K562 (cell line): ENCODE measurements around the gene OSBPL7. TPM values are rescaled to one million over a fixed set of nuclear protein-coding genes. Genes with fewer than 3 reads are reported as not detected.
A peak's percentile ranks its signal among the peaks of the same experiment; 100 is the strongest.

ENCODE experiments used
- ARID2 ChIP-seq: fragments of 450-650 bp; IDR thresholded peaks from 2 replicates; pipeline ENCODE4 v1.6.1; 2017; ENCODE audit warnings: antibody characterized with exemption, mild to moderate bottlenecking
- ATF1 ChIP-seq, 2 experiments: fragments of 450-650 bp in 1 of 2; IDR thresholded peaks; 2 replicates each; pipeline ENCODE4 v1.6.1; 2016; ENCODE audit warnings: missing compliant biosample characterization in 1 of 2, missing genetic modification characterization in 1 of 2
- ATF4 ChIP-seq: fragments of 450-650 bp; formaldehyde crosslinking; IDR thresholded peaks from 2 replicates; pipeline ENCODE4 v1.4.0; 2022; ENCODE audit warnings: mild to moderate bottlenecking, moderate library complexity
- BCOR ChIP-seq: fragments of 450-650 bp; IDR thresholded peaks from 2 replicates; pipeline ENCODE4 v1.6.1; 2016
- BRF1 ChIP-seq: IDR thresholded peaks from 3 replicates; pipeline ENCODE4 v1.6.1; 2011; ENCODE audit warnings: borderline replicate concordance, mild to moderate bottlenecking; ENCODE audit not compliant: insufficient read length; ENCODE audit errors: extremely low read depth
- CCNT2 ChIP-seq: IDR thresholded peaks from 2 replicates; pipeline ENCODE4 v1.6.1; 2011; ENCODE audit warnings: borderline replicate concordance, low read depth, mild to moderate bottlenecking, moderate library complexity, mixed read lengths, low read length; ENCODE audit not compliant: insufficient read length; ENCODE audit errors: extremely low read depth
- DMBX1 ChIP-seq: fragments of 250-450 bp; sonication (Bioruptor Pico); IDR thresholded peaks from 2 replicates; pipeline ENCODE4 v1.8.0; 2022; ENCODE audit warnings: inconsistent platforms, mild to moderate bottlenecking, moderate library complexity, borderline replicate concordance
- E2F5 ChIP-seq: sonication (generic); formaldehyde crosslinking; IDR thresholded peaks from 2 replicates; pipeline ENCODE4 v1.8.0; 2022; ENCODE audit warnings: mild to moderate bottlenecking, missing genetic modification reagents
- EHMT2 ChIP-seq: fragments of 450-650 bp; IDR thresholded peaks from 2 replicates; pipeline ENCODE4 v1.6.1; 2018; ENCODE audit warnings: antibody characterized with exemption
- FOXP4 ChIP-seq: sonication (generic); formaldehyde crosslinking; IDR thresholded peaks from 2 replicates; pipeline ENCODE4 v1.8.0; 2022; ENCODE audit warnings: mild to moderate bottlenecking, missing genetic modification reagents, borderline replicate concordance
- MAFG ChIP-seq: fragments of 450-650 bp; conservative IDR thresholded peaks from 2 replicates; pipeline ENCODE4 v1.6.1; 2016; ENCODE audit warnings: missing genetic modification characterization, missing compliant biosample characterization
- MAFK ChIP-seq: IDR thresholded peaks from 2 replicates; pipeline ENCODE4 v1.6.1; 2011; ENCODE audit warnings: low read length, improper control_type of control experiment
- NCOA1 ChIP-seq: fragments of 450-650 bp; IDR thresholded peaks from 2 replicates; pipeline ENCODE4 v1.6.1; 2016; ENCODE audit warnings: low read depth
- NFE2 ChIP-seq: IDR thresholded peaks from 2 replicates; pipeline ENCODE4 v1.6.1; 2014; ENCODE audit warnings: antibody characterized with exemption, low read depth
- PRMT5 ChIP-seq: sonication (generic); formaldehyde crosslinking; IDR thresholded peaks from 2 replicates; pipeline ENCODE4 v1.5.0; 2020; ENCODE audit warnings: missing genetic modification reagents
- SMAD3 ChIP-seq: fragments of 450-650 bp; formaldehyde crosslinking; conservative IDR thresholded peaks from 2 replicates; pipeline ENCODE4 v1.4.0; 2020; ENCODE audit warnings: mild to moderate bottlenecking
- SRSF9 ChIP-seq: fragments of 200-400 bp; formaldehyde crosslinking; IDR thresholded peaks from 2 replicates; pipeline ENCODE4 v1.6.1; 2017; ENCODE audit warnings: low read depth, low read length, borderline replicate concordance
- TBP ChIP-seq: optimal IDR thresholded peaks from 2 replicates; pipeline ENCODE3; 2011; ENCODE audit warnings: low read depth, low read length, improper control_type of control experiment
- ZNF175 ChIP-seq: fragments of 200-800 bp; sonication (Bioruptor generic); IDR thresholded peaks from 2 replicates; pipeline ENCODE4 v1.6.1; 2016; ENCODE audit warnings: low read depth, mild to moderate bottlenecking, missing genetic modification characterization, missing compliant biosample characterization
- polyA plus RNA-seq, 8 experiments: library from polyadenylated mRNA; depleted of rRNA in 4 of 8; stranded (reverse) in 5 of 8; unstranded in 3 of 8; fragments of >200 nt; fragmentation: Nextera tagmentation in 2 of 8; fragmentation: Illumina TruSeq in 1 of 8; extraction: Ambion mirVana in 2 of 8; extraction: Trizol in 1 of 8; gene quantifications; 2 replicates each; pipeline versions ENCODE4 v1.2.1 to v1.2.3, GENCODE V29; 2011 to 2014; ENCODE audit warnings: inconsistent platforms in 1 of 8, missing spikeins in 1 of 8
- total RNA-seq, 7 experiments: library from RNA; depleted of rRNA in 6 of 7; stranded (reverse); fragments of >200 nt in 6 of 7; fragmentation: Illumina TruSeq in 2 of 7; extraction: Trizol in 2 of 7; gene quantifications; 2 replicates each; pipeline versions ENCODE4 v1.2.1 to v1.2.3, GENCODE V29; 2011 to 2021; ENCODE audit warnings: low replicate concordance in 1 of 7
- TF ChIP-seq, protein P1 (sequence below): sonication (generic); formaldehyde crosslinking; IDR thresholded peaks from 2 replicates; pipeline ENCODE4 v1.8.1; 2023; ENCODE audit warnings: missing genetic modification reagents, mild to moderate bottlenecking, borderline replicate concordance

Gene OSBPL7
- total and polyA plus RNA-seq, 9 of the 15 experiments (the other 6 are each of a cell fraction or from before 2014, with no cell fraction given), result 0.32 to 11.9 (median 5.8) TPM

DNA sequence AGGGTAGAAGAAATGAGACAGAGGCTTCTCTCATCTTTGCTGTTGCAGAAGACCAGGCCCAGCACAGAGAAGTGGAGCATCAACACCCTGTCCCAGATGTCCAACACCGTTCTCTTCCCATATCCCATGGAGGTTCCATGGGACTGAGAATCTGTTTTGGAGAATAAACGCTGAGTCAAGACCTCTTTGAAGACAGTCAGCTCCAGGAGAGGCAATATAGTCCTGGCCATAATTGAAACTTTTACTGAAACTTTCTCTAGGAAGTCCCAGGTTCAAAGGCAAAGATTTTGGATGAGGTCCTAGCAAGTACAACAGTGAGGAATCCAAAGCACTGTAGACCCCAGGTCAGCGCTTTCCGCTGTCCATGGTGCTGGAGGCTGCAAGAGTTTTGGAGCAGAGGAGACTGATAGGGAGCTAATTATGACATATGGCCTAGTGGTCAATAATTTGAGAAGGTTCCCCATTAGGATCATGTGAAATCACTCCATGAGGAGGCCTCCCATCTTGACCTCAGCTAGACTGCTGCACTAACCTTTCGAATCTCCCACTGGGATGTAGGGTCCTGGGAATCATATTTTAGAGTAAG is 36.0 kb downstream of the OSBPL7 start (continued):
- TF ChIP-seq CCNT2 (no peak), E2F5 (CRISPR knock-in tag) (peak; percentile 64; the same call in 1 of the 2 replicates), NCOA1 (0 out of 2 replicates have a peak, but pooled peaks have one; percentile 18), BRF1 (no peak), ZNF175 (CRISPR knock-in tag) (no peak), PRMT5 (CRISPR knock-in tag) (peak; percentile 92; the same call in 1 of the 2 replicates), ARID2 (no peak), TBP (no peak), SRSF9 (no peak), MAFK (no peak), SMAD3 (CRISPR knock-in tag) (0 out of 2 replicates have a peak, but pooled peaks have one; percentile 9), MAFG (tag) (peak; percentile 40; the same call in 1 of the 2 replicates), BCOR (no peak), DMBX1 (CRISPR knock-in tag) (peak; percentile 76; the same call in 1 of the 2 replicates), EHMT2 (peak; percentile 99), ATF1 (CRISPR knock-in tag; IDR thresholded peaks at IDR 0.05) (no peak), ATF1 (tag; IDR thresholded peaks at IDR 0.05) (no peak), NFE2 (no peak), ATF4 (no peak), FOXP4 (CRISPR knock-in tag) (peak; percentile 57; the same call in 1 of the 2 replicates)
- TF ChIP-seq, protein P1, sequence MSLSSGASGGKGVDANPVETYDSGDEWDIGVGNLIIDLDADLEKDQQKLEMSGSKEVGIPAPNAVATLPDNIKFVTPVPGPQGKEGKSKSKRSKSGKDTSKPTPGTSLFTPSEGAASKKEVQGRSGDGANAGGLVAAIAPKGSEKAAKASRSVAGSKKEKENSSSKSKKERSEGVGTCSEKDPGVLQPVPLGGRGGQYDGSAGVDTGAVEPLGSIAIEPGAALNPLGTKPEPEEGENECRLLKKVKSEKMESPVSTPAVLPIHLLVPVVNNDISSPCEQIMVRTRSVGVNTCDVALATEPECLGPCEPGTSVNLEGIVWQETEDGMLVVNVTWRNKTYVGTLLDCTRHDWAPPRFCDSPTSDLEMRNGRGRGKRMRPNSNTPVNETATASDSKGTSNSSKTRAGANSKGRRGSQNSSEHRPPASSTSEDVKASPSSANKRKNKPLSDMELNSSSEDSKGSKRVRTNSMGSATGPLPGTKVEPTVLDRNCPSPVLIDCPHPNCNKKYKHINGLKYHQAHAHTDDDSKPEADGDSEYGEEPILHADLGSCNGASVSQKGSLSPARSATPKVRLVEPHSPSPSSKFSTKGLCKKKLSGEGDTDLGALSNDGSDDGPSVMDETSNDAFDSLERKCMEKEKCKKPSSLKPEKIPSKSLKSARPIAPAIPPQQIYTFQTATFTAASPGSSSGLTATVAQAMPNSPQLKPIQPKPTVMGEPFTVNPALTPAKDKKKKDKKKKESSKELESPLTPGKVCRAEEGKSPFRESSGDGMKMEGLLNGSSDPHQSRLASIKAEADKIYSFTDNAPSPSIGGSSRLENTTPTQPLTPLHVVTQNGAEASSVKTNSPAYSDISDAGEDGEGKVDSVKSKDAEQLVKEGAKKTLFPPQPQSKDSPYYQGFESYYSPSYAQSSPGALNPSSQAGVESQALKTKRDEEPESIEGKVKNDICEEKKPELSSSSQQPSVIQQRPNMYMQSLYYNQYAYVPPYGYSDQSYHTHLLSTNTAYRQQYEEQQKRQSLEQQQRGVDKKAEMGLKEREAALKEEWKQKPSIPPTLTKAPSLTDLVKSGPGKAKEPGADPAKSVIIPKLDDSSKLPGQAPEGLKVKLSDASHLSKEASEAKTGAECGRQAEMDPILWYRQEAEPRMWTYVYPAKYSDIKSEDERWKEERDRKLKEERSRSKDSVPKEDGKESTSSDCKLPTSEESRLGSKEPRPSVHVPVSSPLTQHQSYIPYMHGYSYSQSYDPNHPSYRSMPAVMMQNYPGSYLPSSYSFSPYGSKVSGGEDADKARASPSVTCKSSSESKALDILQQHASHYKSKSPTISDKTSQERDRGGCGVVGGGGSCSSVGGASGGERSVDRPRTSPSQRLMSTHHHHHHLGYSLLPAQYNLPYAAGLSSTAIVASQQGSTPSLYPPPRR (CRISPR knock-in tag), result peak; percentile 44; the same call in 1 of the 2 replicates
